GM23338 (cell line): ENCODE data around the gene TTLL6. TPM values are rescaled to one million over a fixed set of nuclear protein-coding genes. Genes with fewer than 3 reads are reported as not detected.
A peak's percentile ranks its signal among the peaks of the same experiment; 100 is the strongest.

Experiments
- ATAC-seq: fragments of 200-7000 bp; cut with Tn5 transposase; 3 replicates; pipeline ENCODE4 v1.9.1; 2020
- DNase-seq: peaks from one replicate; pipeline ENCODE4 v3.0.0-alpha.2; 2015; ENCODE audit warnings: low spot score
- H2AFZ ChIP-seq: fragments of 200-600 bp; sonication (generic); 2 replicates; pipeline ENCODE4 v1.8.0; 2016; ENCODE audit warnings: antibody characterized with exemption, mild to moderate bottlenecking, moderate library complexity
- H3F3A ChIP-seq: fragments of 200-600 bp; sonication (generic); replicated peaks from 2 replicates; pipeline ENCODE4 v1.8.0; 2017; ENCODE audit warnings: antibody characterized with exemption, mixed run types, low read depth
- H3K27ac ChIP-seq: fragments of 200-600 bp; sonication (generic); 2 replicates; pipeline ENCODE4 v1.6.1; 2016; ENCODE audit warnings: low read depth
- H3K27me3 ChIP-seq: fragments of 200-600 bp; sonication (generic); 2 replicates; pipeline ENCODE4 v1.8.0; 2016; ENCODE audit warnings: mild to moderate bottlenecking, mixed run types, moderate library complexity; ENCODE audit not compliant: insufficient read depth
- H3K36me3 ChIP-seq: fragments of 200-600 bp; sonication (generic); 2 replicates; pipeline ENCODE4 v1.8.0; 2016; ENCODE audit warnings: mild to moderate bottlenecking; ENCODE audit not compliant: insufficient read depth
- H3K4me1 ChIP-seq: fragments of 200-600 bp; sonication (generic); 2 replicates; pipeline ENCODE4 v1.8.0; 2016; ENCODE audit warnings: mild to moderate bottlenecking, moderate library complexity; ENCODE audit not compliant: insufficient read depth
- H3K4me2 ChIP-seq: fragments of 200-600 bp; sonication (generic); 2 replicates; pipeline ENCODE4 v1.7.1; 2017; ENCODE audit warnings: mixed run types
- H3K4me3 ChIP-seq: fragments of 200-600 bp; sonication (generic); 2 replicates; pipeline ENCODE4 v1.6.1; 2016; ENCODE audit warnings: mixed run types
- H3K79me2 ChIP-seq: fragments of 200-600 bp; sonication (generic); replicated peaks from 2 replicates; pipeline ENCODE4 v1.8.0; 2017; ENCODE audit warnings: mild to moderate bottlenecking; ENCODE audit not compliant: insufficient read depth
- H3K9me2 ChIP-seq: fragments of 200-600 bp; sonication (generic); 2 replicates; pipeline ENCODE4 v1.8.0; 2017; ENCODE audit not compliant: insufficient read depth
- H4K20me1 ChIP-seq: fragments of 200-600 bp; sonication (generic); replicated peaks from 2 replicates; pipeline ENCODE4 v1.8.0; 2017; ENCODE audit warnings: mild to moderate bottlenecking; ENCODE audit not compliant: insufficient read depth
- H3K27ac Mint-ChIP-seq: 2 replicates; pipeline ENCODE4 v1.8.0; 2020; ENCODE audit warnings: inconsistent platforms, mild to moderate bottlenecking, moderate library complexity, mixed read lengths
- H3K27me3 Mint-ChIP-seq: 3 replicates; pipeline ENCODE4 v1.8.0; 2022; ENCODE audit warnings: low read depth, mild to moderate bottlenecking, moderate library complexity, mixed read lengths, inconsistent platforms; ENCODE audit not compliant: insufficient read depth, poor library complexity
- H3K36me3 Mint-ChIP-seq: 3 replicates; pipeline ENCODE4 v1.8.0; 2021; ENCODE audit warnings: low read depth, mild to moderate bottlenecking, inconsistent platforms, moderate library complexity, mixed read lengths
- H3K4me1 Mint-ChIP-seq: 3 replicates; pipeline ENCODE4 v1.8.0; 2020; ENCODE audit warnings: mild to moderate bottlenecking, inconsistent platforms, mixed read lengths
- H3K4me3 Mint-ChIP-seq: 3 replicates; pipeline ENCODE4 v1.8.0; 2021; ENCODE audit warnings: moderate library complexity, mild to moderate bottlenecking, inconsistent platforms, mixed read lengths
- H3K9me3 Mint-ChIP-seq: 3 replicates; pipeline ENCODE4 v1.8.0; 2020; ENCODE audit warnings: moderate library complexity, mild to moderate bottlenecking, inconsistent platforms, mixed read lengths
- CREB1 ChIP-seq: fragments of 250-450 bp; sonication (Bioruptor Pico); IDR thresholded peaks from 2 replicates; pipeline ENCODE4 v1.5.0; 2020; ENCODE audit warnings: low read depth, mild to moderate bottlenecking, moderate library complexity
- CTCF ChIP-seq, 2 experiments: fragments of 200-600 bp in 1 of 2; sonication (generic) in 1 of 2; conservative IDR thresholded peaks; 2 replicates each; pipeline versions ENCODE4 v1.5.1 to v1.6.1; 2016 to 2017; ENCODE audit warnings: antibody characterized with exemption in 2 of 2, low read depth in 2 of 2, mild to moderate bottlenecking in 2 of 2, moderate library complexity in 1 of 2
- EZH2phosphoT487 ChIP-seq: fragments of 200-600 bp; sonication (generic); IDR thresholded peaks from one replicate; pipeline ENCODE4 v1.8.1; 2018; ENCODE audit warnings: antibody characterized with exemption; ENCODE audit not compliant: unreplicated experiment
- JUNB ChIP-seq: IDR thresholded peaks from one replicate; pipeline ENCODE4 v1.6.1; 2016; ENCODE audit warnings: antibody characterized with exemption; ENCODE audit not compliant: unreplicated experiment
- NANOG ChIP-seq: IDR thresholded peaks from 2 replicates; pipeline ENCODE4 v1.6.1; 2016; ENCODE audit warnings: antibody characterized with exemption, borderline replicate concordance
- STAT1 ChIP-seq: IDR thresholded peaks from one replicate; pipeline ENCODE4 v1.6.1; 2016; ENCODE audit warnings: antibody characterized with exemption; ENCODE audit not compliant: unreplicated experiment
- ZNF114 ChIP-seq: fragments of 250-450 bp; sonication (Bioruptor Pico); IDR thresholded peaks from 2 replicates; pipeline ENCODE4 v1.5.0; 2020; ENCODE audit warnings: mild to moderate bottlenecking, moderate library complexity
- polyA plus RNA-seq: library from polyadenylated mRNA; unstranded; fragments of >200 nt; fragmentation: Nextera tagmentation; extraction: Ambion mirVana; gene quantifications from 2 replicates; pipeline ENCODE4 v1.2.1, GENCODE V29; 2016
- total RNA-seq: library from RNA; depleted of rRNA; stranded (reverse); fragments of >200 nt; shearing (Covaris generic); gene quantifications from 2 replicates; pipeline ENCODE4 v1.2.3, GENCODE V29; 2014
- TF ChIP-seq, protein P1 (sequence below): fragments of 250-450 bp; sonication (Bioruptor Pico); IDR thresholded peaks from 2 replicates; pipeline ENCODE4 v1.5.0; 2020; ENCODE audit warnings: mild to moderate bottlenecking, moderate library complexity
- TF ChIP-seq, protein P2 (sequence below): IDR thresholded peaks from 2 replicates; pipeline ENCODE4 v1.6.1; 2016; ENCODE audit warnings: antibody characterized with exemption

Gene TTLL6
- total and polyA plus RNA-seq, 2 experiments from 2014 or later, result 1.9 to 4.7 TPM

GRCh38 chr17:48860034-48860433 lies 43.0 kb upstream of the TTLL6 start (continued):
- peak in 1 of 2 experiments; percentile 48; a peak in 2 of 4 replicates for TF ChIP-seq CTCF (conservative IDR thresholded peaks at IDR 0.05; ENCODE audit: low read depth in 2 of 2)

DNA sequence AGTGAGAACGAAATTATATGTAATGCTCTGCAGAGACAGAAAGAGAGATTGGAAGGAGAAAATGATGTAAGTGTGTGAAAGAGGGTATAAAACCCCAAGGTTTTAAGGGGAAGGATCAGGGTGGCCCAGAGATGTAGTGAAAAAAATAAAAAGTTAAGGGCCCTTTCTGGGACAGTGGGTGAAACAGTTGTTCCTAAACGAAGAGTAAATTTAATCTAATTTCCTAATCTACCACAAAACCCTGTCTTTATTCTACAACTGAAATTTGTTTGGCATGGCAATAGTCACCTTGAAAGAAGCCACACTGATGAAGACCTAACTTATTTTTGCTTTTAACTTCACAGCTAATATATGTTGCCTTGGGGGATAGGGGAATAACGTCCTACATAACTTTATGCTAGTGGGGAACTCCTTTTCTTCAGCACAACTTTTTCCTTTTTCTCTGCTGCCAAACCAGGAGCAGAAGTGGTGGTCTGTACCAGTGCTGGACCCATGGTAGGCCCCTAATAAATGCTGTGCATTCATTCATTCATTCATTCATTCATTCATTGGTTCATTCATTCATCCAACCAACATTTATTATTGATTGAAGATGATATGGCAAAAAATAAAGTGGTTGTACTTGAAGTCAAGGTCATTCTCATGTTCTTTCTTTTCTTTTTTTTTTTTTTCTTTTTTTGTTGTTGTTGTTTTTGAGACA lies 39.2 kb upstream of the TTLL6 start:
- ATAC-seq (no peak), DNase-seq (no peak)
- TF ChIP-seq EZH2phosphoT487 (no peak), ZNF114 (CRISPR knock-in tag) (no peak), STAT1 (no peak), NANOG (no peak), JUNB (no peak), CREB1 (CRISPR knock-in tag) (no peak)
- TF ChIP-seq, protein P1, sequence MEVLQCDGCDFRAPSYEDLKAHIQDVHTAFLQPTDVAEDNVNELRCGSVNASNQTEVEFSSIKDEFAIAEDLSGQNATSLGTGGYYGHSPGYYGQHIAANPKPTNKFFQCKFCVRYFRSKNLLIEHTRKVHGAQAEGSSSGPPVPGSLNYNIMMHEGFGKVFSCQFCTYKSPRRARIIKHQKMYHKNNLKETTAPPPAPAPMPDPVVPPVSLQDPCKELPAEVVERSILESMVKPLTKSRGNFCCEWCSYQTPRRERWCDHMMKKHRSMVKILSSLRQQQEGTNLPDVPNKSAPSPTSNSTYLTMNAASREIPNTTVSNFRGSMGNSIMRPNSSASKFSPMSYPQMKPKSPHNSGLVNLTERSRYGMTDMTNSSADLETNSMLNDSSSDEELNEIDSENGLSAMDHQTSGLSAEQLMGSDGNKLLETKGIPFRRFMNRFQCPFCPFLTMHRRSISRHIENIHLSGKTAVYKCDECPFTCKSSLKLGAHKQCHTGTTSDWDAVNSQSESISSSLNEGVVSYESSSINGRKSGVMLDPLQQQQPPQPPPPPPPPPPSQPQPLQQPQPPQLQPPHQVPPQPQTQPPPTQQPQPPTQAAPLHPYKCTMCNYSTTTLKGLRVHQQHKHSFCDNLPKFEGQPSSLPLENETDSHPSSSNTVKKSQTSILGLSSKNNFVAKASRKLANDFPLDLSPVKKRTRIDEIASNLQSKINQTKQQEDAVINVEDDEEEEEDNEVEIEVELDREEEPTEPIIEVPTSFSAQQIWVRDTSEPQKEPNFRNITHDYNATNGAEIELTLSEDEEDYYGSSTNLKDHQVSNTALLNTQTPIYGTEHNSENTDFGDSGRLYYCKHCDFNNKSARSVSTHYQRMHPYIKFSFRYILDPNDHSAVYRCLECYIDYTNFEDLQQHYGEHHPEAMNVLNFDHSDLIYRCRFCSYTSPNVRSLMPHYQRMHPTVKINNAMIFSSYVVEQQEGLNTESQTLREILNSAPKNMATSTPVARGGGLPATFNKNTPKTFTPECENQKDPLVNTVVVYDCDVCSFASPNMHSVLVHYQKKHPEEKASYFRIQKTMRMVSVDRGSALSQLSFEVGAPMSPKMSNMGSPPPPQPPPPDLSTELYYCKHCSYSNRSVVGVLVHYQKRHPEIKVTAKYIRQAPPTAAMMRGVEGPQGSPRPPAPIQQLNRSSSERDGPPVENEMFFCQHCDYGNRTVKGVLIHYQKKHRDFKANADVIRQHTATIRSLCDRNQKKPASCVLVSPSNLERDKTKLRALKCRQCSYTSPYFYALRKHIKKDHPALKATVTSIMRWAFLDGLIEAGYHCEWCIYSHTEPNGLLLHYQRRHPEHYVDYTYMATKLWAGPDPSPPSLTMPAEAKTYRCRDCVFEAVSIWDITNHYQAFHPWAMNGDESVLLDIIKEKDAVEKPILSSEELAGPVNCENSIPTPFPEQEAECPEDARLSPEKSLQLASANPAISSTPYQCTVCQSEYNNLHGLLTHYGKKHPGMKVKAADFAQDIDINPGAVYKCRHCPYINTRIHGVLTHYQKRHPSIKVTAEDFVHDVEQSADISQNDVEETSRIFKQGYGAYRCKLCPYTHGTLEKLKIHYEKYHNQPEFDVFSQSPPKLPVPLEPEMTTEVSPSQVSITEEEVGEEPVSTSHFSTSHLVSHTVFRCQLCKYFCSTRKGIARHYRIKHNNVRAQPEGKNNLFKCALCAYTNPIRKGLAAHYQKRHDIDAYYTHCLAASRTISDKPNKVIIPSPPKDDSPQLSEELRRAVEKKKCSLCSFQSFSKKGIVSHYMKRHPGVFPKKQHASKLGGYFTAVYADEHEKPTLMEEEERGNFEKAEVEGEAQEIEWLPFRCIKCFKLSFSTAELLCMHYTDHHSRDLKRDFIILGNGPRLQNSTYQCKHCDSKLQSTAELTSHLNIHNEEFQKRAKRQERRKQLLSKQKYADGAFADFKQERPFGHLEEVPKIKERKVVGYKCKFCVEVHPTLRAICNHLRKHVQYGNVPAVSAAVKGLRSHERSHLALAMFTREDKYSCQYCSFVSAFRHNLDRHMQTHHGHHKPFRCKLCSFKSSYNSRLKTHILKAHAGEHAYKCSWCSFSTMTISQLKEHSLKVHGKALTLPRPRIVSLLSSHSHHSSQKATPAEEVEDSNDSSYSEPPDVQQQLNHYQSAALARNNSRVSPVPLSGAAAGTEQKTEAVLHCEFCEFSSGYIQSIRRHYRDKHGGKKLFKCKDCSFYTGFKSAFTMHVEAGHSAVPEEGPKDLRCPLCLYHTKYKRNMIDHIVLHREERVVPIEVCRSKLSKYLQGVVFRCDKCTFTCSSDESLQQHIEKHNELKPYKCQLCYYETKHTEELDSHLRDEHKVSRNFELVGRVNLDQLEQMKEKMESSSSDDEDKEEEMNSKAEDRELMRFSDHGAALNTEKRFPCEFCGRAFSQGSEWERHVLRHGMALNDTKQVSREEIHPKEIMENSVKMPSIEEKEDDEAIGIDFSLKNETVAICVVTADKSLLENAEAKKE (CRISPR knock-in tag), result no peak
- TF ChIP-seq, protein P2, sequence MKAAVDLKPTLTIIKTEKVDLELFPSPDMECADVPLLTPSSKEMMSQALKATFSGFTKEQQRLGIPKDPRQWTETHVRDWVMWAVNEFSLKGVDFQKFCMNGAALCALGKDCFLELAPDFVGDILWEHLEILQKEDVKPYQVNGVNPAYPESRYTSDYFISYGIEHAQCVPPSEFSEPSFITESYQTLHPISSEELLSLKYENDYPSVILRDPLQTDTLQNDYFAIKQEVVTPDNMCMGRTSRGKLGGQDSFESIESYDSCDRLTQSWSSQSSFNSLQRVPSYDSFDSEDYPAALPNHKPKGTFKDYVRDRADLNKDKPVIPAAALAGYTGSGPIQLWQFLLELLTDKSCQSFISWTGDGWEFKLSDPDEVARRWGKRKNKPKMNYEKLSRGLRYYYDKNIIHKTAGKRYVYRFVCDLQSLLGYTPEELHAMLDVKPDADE, result no peak
- no peak overlapping the region for H3K4me3 Mint-ChIP-seq
- Histone ChIP-seq H3K9me2 (no peaks in the 10 kb centered on the region), H3F3A (no peaks in the 10 kb centered on the region), H2AFZ (no peak overlapping the region), H4K20me1 (no peaks in the 10 kb centered on the region), H3K36me3 (no peaks in the 10 kb centered on the region), H3K4me1 (no peaks in the 10 kb centered on the region), H3K4me2 (no peak overlapping the region), H3K27ac (no peak overlapping the region), H3K4me3 (no peak overlapping the region), H3K79me2 (no peaks in the 10 kb centered on the region), H3K27me3 (no peaks in the 10 kb centered on the region)
- H3K4me1 Mint-ChIP-seq, result no peaks in the 10 kb centered on the region; the same call in 2 of the 3 replicates
- H3K27ac Mint-ChIP-seq, result 0 out of 2 replicates have a peak overlapping the region, but pooled peaks have one; percentile 3
- peaks cover 5% of the 10 kb centered on the region for H3K27me3 Mint-ChIP-seq
- no peaks in the 10 kb centered on the region; the same call in 2 of the 3 replicates for H3K36me3 Mint-ChIP-seq
- H3K9me3 Mint-ChIP-seq, result no peaks in the 10 kb centered on the region
